ENCODE results near the gene OTULIN.

GRCh38 chr5:14640765-14641164 lies 23.8 kb upstream of the OTULIN start:
- TF ChIP-seq CTCF (IDR thresholded peaks at IDR 0.05) (no peak), EP300 (IDR thresholded peaks at IDR 0.05) (no peak)

Measured in tibial nerve (tissue), 4 donors.